ENCODE measurements around the gene ZNF268. TPM values are rescaled to one million over a fixed set of nuclear protein-coding genes. Genes with fewer than 3 reads are reported as not detected.

The ZNF268 gene
- total RNA-seq, 1 donor from 2014 or later, result 7.0 TPM

DNA sequence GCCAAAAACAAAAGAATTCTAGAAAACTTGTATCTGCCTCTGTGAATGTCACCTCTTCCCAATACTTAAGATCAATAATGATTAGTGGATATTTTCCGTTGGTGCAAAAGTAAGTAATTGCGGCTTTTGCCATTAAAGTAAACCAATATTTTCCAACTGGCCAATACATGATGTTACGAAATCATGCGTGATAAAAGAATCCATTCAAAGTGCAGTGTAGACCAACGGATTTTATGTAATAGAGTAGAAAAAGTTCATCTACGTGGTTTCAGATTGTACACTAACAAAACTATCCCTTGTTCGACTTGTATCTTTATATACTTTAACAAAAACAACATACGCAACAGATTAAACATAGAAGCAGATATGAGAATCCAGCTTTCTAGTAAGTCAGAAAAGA, 626 bp upstream of the ZNF268 start:
- no peak for DNase-seq (ENCODE audit: low read depth)
- H3K4me3 ChIP-seq (ENCODE audit: low read depth, low read length), result no peak overlapping the region
- TF ChIP-seq, protein P1, sequence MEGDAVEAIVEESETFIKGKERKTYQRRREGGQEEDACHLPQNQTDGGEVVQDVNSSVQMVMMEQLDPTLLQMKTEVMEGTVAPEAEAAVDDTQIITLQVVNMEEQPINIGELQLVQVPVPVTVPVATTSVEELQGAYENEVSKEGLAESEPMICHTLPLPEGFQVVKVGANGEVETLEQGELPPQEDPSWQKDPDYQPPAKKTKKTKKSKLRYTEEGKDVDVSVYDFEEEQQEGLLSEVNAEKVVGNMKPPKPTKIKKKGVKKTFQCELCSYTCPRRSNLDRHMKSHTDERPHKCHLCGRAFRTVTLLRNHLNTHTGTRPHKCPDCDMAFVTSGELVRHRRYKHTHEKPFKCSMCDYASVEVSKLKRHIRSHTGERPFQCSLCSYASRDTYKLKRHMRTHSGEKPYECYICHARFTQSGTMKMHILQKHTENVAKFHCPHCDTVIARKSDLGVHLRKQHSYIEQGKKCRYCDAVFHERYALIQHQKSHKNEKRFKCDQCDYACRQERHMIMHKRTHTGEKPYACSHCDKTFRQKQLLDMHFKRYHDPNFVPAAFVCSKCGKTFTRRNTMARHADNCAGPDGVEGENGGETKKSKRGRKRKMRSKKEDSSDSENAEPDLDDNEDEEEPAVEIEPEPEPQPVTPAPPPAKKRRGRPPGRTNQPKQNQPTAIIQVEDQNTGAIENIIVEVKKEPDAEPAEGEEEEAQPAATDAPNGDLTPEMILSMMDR (conservative IDR thresholded peaks at IDR 0.05; ENCODE audit: low read depth, low read length), result no peak

DNA sequence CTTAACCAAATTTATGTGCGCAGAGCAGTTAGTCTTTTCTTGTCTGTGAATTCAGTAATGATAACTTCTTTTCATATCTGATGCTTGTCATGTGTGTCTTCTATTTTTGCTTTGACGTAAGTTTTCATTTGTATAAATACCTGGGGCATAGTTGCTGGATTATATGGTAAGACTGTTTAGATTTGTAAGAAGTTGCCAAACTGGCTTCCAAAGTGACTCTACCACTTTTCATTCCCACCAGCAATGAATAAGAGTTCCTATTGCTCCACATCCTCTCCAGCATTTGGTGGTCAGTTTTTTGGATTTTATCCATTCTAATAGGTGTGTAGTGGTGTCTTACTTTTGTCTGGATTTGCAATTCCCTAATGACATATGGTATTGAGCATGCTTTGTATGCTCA, 8.9 kb downstream of the ZNF268 start:
- TF ChIP-seq, protein P1 (conservative IDR thresholded peaks at IDR 0.05; ENCODE audit: low read depth, low read length), result no peak
- DNase-seq (ENCODE audit: low read depth), result no peak
- no peak overlapping the region for H3K4me3 ChIP-seq (ENCODE audit: low read depth, low read length)

DNA sequence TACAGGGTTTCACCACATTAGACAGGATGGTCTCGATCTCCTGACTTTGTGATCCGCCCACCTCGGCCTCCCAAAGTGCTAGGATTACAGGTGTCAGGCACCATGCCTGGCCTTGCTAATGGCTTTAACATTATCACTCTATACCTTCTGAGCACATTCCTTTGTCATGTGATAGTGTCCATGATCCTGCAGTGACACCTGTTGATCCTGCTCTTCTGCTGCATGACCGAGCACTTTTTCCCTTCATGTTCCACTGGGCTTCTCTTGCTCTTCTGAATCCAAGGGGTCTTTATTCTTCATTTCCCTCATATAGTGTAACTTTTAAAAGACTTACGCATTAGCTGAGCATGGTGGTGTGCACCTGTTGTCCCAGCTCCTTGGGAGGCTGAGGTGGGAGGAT, 11.6 kb downstream of the ZNF268 start:
- TF ChIP-seq, protein P1 (conservative IDR thresholded peaks at IDR 0.05; ENCODE audit: low read depth, low read length), result no peak
- no peak for DNase-seq (ENCODE audit: low read depth)
- no peak overlapping the region for H3K4me3 ChIP-seq (ENCODE audit: low read depth, low read length)

DNA sequence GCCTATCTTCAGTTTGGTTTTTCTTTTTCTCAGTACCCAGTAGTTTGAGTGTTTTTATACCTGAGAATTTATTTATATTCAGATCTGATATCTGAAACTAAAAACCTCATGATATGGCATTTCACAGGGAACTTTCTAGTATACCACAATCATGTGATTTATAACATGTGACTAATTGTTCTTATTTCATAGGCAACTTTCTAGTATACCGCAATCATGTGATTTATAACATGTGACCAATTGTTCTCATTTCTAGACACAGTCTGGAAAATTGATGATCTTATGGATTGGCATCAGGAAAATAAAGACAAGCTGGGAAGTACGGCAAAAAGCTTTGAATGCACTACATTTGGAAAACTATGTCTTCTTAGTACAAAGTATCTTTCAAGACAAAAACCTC, 20.6 kb downstream of the ZNF268 start:
- no peak for DNase-seq (ENCODE audit: low read depth)
- no peak overlapping the region for H3K4me3 ChIP-seq (ENCODE audit: low read depth, low read length)
- TF ChIP-seq, protein P1 (conservative IDR thresholded peaks at IDR 0.05; ENCODE audit: low read depth, low read length), result no peak

DNA sequence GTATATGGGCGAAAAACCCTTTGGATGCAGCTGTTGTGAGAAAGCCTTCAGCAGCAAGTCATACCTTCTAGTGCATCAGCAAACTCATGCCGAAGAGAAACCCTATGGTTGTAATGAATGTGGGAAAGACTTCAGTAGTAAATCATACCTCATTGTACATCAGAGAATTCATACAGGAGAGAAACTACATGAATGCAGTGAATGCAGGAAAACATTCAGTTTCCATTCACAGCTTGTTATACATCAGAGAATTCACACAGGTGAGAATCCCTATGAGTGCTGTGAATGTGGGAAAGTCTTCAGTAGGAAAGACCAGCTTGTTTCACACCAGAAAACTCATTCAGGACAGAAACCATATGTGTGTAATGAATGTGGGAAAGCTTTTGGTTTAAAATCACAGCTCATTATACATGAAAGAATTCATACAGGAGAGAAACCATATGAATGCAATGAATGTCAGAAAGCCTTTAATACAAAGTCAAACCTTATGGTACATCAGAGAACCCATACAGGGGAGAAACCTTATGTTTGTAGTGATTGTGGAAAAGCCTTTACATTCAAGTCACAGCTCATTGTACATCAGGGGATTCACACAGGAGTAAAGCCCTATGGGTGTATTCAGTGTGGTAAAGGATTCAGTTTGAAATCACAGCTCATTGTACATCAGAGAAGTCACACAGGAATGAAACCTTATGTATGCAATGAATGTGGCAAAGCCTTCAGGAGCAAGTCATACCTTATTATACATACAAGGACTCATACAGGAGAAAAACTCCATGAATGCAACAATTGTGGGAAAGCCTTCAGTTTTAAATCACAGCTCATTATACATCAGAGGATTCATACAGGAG, 21.4 kb downstream of the ZNF268 start:
- no peak overlapping the region for H3K4me3 ChIP-seq (ENCODE audit: low read depth, low read length)
- DNase-seq (ENCODE audit: low read depth), result no peak
- TF ChIP-seq, protein P1 (conservative IDR thresholded peaks at IDR 0.05; ENCODE audit: low read depth, low read length), result no peak

DNA sequence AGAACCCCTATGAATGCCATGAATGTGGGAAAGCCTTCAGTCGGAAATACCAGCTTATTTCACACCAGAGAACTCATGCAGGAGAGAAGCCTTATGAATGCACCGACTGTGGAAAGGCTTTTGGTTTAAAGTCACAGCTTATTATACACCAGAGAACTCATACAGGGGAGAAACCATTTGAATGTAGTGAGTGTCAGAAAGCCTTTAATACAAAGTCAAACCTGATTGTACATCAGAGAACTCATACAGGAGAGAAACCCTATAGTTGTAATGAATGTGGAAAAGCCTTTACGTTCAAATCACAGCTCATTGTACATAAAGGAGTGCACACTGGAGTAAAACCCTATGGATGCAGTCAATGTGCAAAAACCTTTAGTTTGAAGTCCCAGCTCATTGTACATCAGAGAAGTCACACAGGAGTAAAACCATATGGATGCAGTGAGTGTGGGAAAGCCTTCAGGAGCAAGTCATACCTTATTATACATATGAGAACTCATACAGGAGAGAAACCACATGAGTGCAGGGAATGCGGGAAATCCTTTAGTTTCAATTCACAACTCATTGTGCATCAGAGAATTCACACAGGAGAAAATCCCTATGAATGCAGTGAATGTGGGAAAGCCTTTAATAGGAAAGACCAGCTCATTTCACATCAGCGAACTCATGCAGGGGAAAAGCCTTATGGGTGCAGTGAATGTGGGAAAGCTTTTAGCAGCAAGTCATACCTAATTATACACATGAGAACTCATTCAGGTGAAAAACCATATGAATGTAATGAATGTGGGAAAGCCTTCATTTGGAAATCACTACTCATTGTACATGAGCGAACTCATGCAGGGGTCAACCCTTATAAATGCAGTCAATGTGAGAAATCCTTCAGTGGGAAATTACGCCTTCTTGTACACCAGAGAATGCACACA, 22.3 kb downstream of the ZNF268 start:
- no peak overlapping the region for H3K4me3 ChIP-seq (ENCODE audit: low read depth, low read length)
- no peak for DNase-seq (ENCODE audit: low read depth)
- TF ChIP-seq, protein P1 (conservative IDR thresholded peaks at IDR 0.05; ENCODE audit: low read depth, low read length), result no peak

Measured in epithelial cell of proximal tubule (primary cell).